Panc1 (cell line): ENCODE measurements around the gene MAP3K20.

ENCODE experiments used
- POLR2AphosphoS5 ChIP-seq: IDR thresholded peaks from 2 replicates; pipeline ENCODE4 v1.6.1; 2012; ENCODE audit warnings: mild to moderate bottlenecking, low read depth, low read length, moderate library complexity
- REST ChIP-seq, 2 experiments: IDR thresholded peaks; 2 replicates each; pipeline ENCODE4 v1.6.1; 2011 to 2012; ENCODE audit warnings: low read depth in 2 of 2, control low read depth in 1 of 2, low read length in 1 of 2, mild to moderate bottlenecking in 1 of 2, moderate library complexity in 1 of 2; ENCODE audit not compliant: insufficient read depth in 1 of 2
- TF ChIP-seq, protein P1 (sequence below): fragments of 450-650 bp; IDR thresholded peaks from 2 replicates; pipeline ENCODE4 v1.5.1; 2017; ENCODE audit warnings: mild to moderate bottlenecking

GRCh38 chr2:173221132-173221695 is 145.6 kb downstream of the MAP3K20 start:
- TF ChIP-seq, protein P1, sequence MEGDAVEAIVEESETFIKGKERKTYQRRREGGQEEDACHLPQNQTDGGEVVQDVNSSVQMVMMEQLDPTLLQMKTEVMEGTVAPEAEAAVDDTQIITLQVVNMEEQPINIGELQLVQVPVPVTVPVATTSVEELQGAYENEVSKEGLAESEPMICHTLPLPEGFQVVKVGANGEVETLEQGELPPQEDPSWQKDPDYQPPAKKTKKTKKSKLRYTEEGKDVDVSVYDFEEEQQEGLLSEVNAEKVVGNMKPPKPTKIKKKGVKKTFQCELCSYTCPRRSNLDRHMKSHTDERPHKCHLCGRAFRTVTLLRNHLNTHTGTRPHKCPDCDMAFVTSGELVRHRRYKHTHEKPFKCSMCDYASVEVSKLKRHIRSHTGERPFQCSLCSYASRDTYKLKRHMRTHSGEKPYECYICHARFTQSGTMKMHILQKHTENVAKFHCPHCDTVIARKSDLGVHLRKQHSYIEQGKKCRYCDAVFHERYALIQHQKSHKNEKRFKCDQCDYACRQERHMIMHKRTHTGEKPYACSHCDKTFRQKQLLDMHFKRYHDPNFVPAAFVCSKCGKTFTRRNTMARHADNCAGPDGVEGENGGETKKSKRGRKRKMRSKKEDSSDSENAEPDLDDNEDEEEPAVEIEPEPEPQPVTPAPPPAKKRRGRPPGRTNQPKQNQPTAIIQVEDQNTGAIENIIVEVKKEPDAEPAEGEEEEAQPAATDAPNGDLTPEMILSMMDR, result no peak
- TF ChIP-seq POLR2AphosphoS5, result no peak
- no peak for TF ChIP-seq REST (IDR thresholded peaks at IDR 0.05; ENCODE audit: insufficient read depth in 1 of 2, low read depth in 2 of 2, low read length in 1 of 2)
